GM18873 (cell line): ENCODE data around the gene KDM6A.
"Not testable (repeated sequence)": the region's sequence is repeated elsewhere in the genome, so short reads cannot be mapped to it uniquely, and the experiment has no call there.

ENCODE experiments used
- ATAC-seq: cut with Tn5 transposase; IDR thresholded peaks from one replicate; pipeline ENCODE4 v1.9.1; 2021; ENCODE audit warnings: mild to moderate bottlenecking, moderate library complexity, moderate number of reproducible peaks; ENCODE audit not compliant: unreplicated experiment, low FRiP score

Gene KDM6A

GRCh38 chrX:44872821-44873414 lies at the start of gene KDM6A:
TSS of gene KDM6A (plus strand) at chrX:44873188. CDS start at chrX:44873552, 364 bp downstream.
- ATAC-seq: peak; percentile 89

GRCh38 chrX:44823193-44823592 lies 49.8 kb upstream of the KDM6A start:
- ATAC-seq: not testable (repeated sequence)

GRCh38 chrX:44828008-44828605 lies 44.9 kb upstream of the KDM6A start:
- no peak for ATAC-seq

GRCh38 chrX:44829832-44830231 lies 43.2 kb upstream of the KDM6A start:
- ATAC-seq: no peak

GRCh38 chrX:44842550-44843317 lies 30.3 kb upstream of the KDM6A start:
- ATAC-seq: no peak

GRCh38 chrX:44843318-44843702 lies 29.7 kb upstream of the KDM6A start:
- ATAC-seq: no peak

- ATAC-seq: no peak
These were observed 29.2 kb upstream of the KDM6A start, which contains the start of gene DUSP21 for GRCh38 chrX:44843753-44844152. TSS of gene DUSP21 (plus strand) at chrX:44844021. CDS start at chrX:44844133, 112 bp downstream.

- ATAC-seq: no peak
These were observed 28.8 kb upstream of the KDM6A start for GRCh38 chrX:44844204-44844603.

- not testable (repeated sequence) for ATAC-seq
These were observed 22.1 kb upstream of the KDM6A start for GRCh38 chrX:44850891-44851290.

- ATAC-seq: no peak
These were observed 1.8 kb upstream of the KDM6A start for GRCh38 chrX:44871114-44871645.

GRCh38 chrX:44871931-44872820 lies 812 bp upstream of the KDM6A start:
- peak; percentile 23 for ATAC-seq

- no peak for ATAC-seq
These were observed 658 bp downstream of the KDM6A start for GRCh38 chrX:44873415-44874276.

GRCh38 chrX:44874420-44875184 lies 1.6 kb downstream of the KDM6A start:
- no peak for ATAC-seq

GRCh38 chrX:44875185-44875489 lies 2.1 kb downstream of the KDM6A start:
- ATAC-seq: no peak

- no peak for ATAC-seq
These were observed 3.1 kb downstream of the KDM6A start for GRCh38 chrX:44876086-44876485.

GRCh38 chrX:44876767-44877166 lies 3.8 kb downstream of the KDM6A start:
- no peak for ATAC-seq

GRCh38 chrX:44878780-44879179 lies 5.8 kb downstream of the KDM6A start:
- no peak for ATAC-seq

GRCh38 chrX:44881549-44881948 lies 8.6 kb downstream of the KDM6A start:
- no peak for ATAC-seq

GRCh38 chrX:44882635-44883034 lies 9.6 kb downstream of the KDM6A start:
- ATAC-seq: no peak
